Mesenchymal stem cell (in vitro differentiated cells and primary cell): ENCODE data around the gene CCL23.
A peak's percentile ranks its signal among the peaks of the same experiment; 100 is the strongest.

Experiments
- DNase-seq: peaks from one replicate; pipeline ENCODE4 v3.0.0-alpha.2; 2013
- H2AFZ ChIP-seq: one replicate; pipeline ENCODE4 v1.6.1; 2013; ENCODE audit warnings: low read depth, mild to moderate bottlenecking, control low read depth, inconsistent platforms, low read length, moderate library complexity
- H2AK5ac ChIP-seq: 2 replicates; pipeline ENCODE4 v1.6.1; 2013; ENCODE audit warnings: low read length, moderate library complexity, mild to moderate bottlenecking, inconsistent platforms; ENCODE audit not compliant: severe bottlenecking
- H2BK120ac ChIP-seq: one replicate; pipeline ENCODE4 v1.6.1; 2013; ENCODE audit warnings: low read depth, mild to moderate bottlenecking, inconsistent platforms, low read length, moderate library complexity
- H2BK12ac ChIP-seq, 2 experiments: one replicate each; pipeline ENCODE4 v1.6.1; 2013; ENCODE audit warnings: inconsistent platforms in 2 of 2, low read length in 2 of 2, mild to moderate bottlenecking in 2 of 2, moderate library complexity in 2 of 2, control low read depth in 1 of 2
- H2BK15ac ChIP-seq: one replicate; pipeline ENCODE4 v1.6.1; 2013; ENCODE audit warnings: mild to moderate bottlenecking, low read depth, inconsistent platforms; ENCODE audit not compliant: poor library complexity, severe bottlenecking
- H2BK5ac ChIP-seq: 2 replicates; pipeline ENCODE4 v1.6.1; 2013; ENCODE audit warnings: low read depth, mild to moderate bottlenecking, low read length, control low read depth, inconsistent platforms; ENCODE audit not compliant: poor library complexity, severe bottlenecking
- H3K14ac ChIP-seq, 2 experiments: one replicate each; pipeline ENCODE4 v1.6.1; 2013; ENCODE audit warnings: inconsistent platforms in 2 of 2, low read length in 2 of 2, control low read depth in 1 of 2, mild to moderate bottlenecking in 1 of 2, moderate library complexity in 1 of 2
- H3K18ac ChIP-seq, 2 experiments: one replicate each; pipeline ENCODE4 v1.6.1; 2013; ENCODE audit warnings: inconsistent platforms in 2 of 2, low read length in 2 of 2, control low read depth in 1 of 2, low read depth in 1 of 2, mild to moderate bottlenecking in 1 of 2
- H3K23ac ChIP-seq, 2 experiments: one replicate each; pipeline ENCODE4 v1.6.1; 2013; ENCODE audit warnings: inconsistent platforms in 2 of 2, low read length in 2 of 2, mild to moderate bottlenecking in 2 of 2, moderate library complexity in 2 of 2, control low read depth in 1 of 2
- H3K27ac ChIP-seq: 2 replicates; pipeline ENCODE4 v1.5.1; 2013; ENCODE audit warnings: mild to moderate bottlenecking, moderate library complexity, low read length, control low read depth, inconsistent platforms; ENCODE audit not compliant: poor library complexity, severe bottlenecking
- H3K27me3 ChIP-seq, 2 experiments: 2 replicates each; pipeline versions ENCODE4 v1.6.1 to v1.7.0; 2013; ENCODE audit warnings: low read length in 2 of 2, mild to moderate bottlenecking in 2 of 2, moderate library complexity in 2 of 2, control low read depth in 1 of 2, inconsistent platforms in 1 of 2; ENCODE audit not compliant: control insufficient read depth in 1 of 2, insufficient read depth in 1 of 2
- H3K36me3 ChIP-seq, 2 experiments: 2 replicates each; pipeline versions ENCODE4 v1.6.1 to v1.7.0; 2013; ENCODE audit warnings: low read length in 2 of 2, control low read depth in 1 of 2, inconsistent platforms in 1 of 2, low read depth in 1 of 2, mild to moderate bottlenecking in 1 of 2; ENCODE audit not compliant: insufficient read depth in 2 of 2, control insufficient read depth in 1 of 2
- H3K4ac ChIP-seq, 2 experiments: one replicate each; pipeline ENCODE4 v1.6.1; 2013; ENCODE audit warnings: inconsistent platforms in 2 of 2, low read length in 2 of 2, mild to moderate bottlenecking in 2 of 2, moderate library complexity in 2 of 2, control low read depth in 1 of 2, low read depth in 1 of 2
- H3K4me1 ChIP-seq: 2 replicates; pipeline ENCODE4 v1.6.1; 2013; ENCODE audit warnings: low read depth, low read length, control low read depth; ENCODE audit not compliant: control insufficient read depth, insufficient read depth
- H3K4me2 ChIP-seq: 2 replicates; pipeline ENCODE4 v1.6.1; 2013; ENCODE audit warnings: low read length, mild to moderate bottlenecking, inconsistent platforms; ENCODE audit not compliant: poor library complexity, severe bottlenecking
- H3K4me3 ChIP-seq, 2 experiments: 2 replicates each; pipeline versions ENCODE4 v1.5.1 to v1.7.0; 2013; ENCODE audit warnings: low read length in 2 of 2, mild to moderate bottlenecking in 2 of 2, control low read depth in 1 of 2, low read depth in 1 of 2; ENCODE audit not compliant: insufficient read depth in 1 of 2
- H3K79me1 ChIP-seq: replicated peaks from 2 replicates; pipeline ENCODE4 v1.6.1; 2013; ENCODE audit warnings: mild to moderate bottlenecking, control low read depth, low read length, inconsistent platforms; ENCODE audit not compliant: poor library complexity, severe bottlenecking
- H3K9ac ChIP-seq: 2 replicates; pipeline ENCODE4 v1.7.0; 2013; ENCODE audit warnings: mild to moderate bottlenecking, low read length, moderate library complexity
- H3K9me3 ChIP-seq: 2 replicates; pipeline ENCODE4 v1.7.0; 2013; ENCODE audit warnings: mild to moderate bottlenecking, low read length; ENCODE audit not compliant: control insufficient read depth
- H4K8ac ChIP-seq: one replicate; pipeline ENCODE4 v1.6.1; 2013; ENCODE audit warnings: inconsistent platforms, mild to moderate bottlenecking, low read length, moderate library complexity
- H4K91ac ChIP-seq: one replicate; pipeline ENCODE4 v1.6.1; 2013; ENCODE audit warnings: mild to moderate bottlenecking, low read length, inconsistent platforms
- WGBS: methylation state at CpG from one replicate; pipeline ENCODE4 v1.1.7; 2013; ENCODE audit warnings: mixed read lengths; 5-methylcytosine and 5-hydroxymethylcytosine counted together

Gene CCL23

DNA sequence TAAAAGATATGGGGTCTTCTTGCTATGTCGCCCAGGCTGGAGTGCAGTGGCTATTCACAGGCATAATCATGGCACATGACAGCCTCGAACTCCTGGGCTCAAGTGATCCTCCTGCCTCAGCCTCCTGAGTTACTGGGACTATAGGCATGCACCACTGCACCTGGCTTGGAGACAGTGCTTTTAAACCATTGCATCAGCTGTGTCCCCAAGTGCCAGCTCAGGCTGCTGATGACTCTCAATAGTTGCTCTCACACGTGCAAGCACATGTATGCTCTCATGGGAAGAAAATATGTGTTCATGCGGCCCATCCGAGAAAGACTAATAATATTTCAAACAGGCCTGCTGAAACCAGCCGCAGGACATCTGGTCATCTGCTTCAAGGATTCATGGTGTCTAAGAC, 45.2 kb downstream of the CCL23 start:
- Histone ChIP-seq H3K18ac (no peak overlapping the region), H2AK5ac (no peak overlapping the region), H3K9ac (no peak overlapping the region), H2BK12ac (no peak overlapping the region), H3K4ac (no peak overlapping the region), H3K36me3 (no peaks in the 10 kb centered on the region), H3K79me1 (no peaks in the 10 kb centered on the region), H3K4me3 (no peak overlapping the region), H4K91ac (no peak overlapping the region), H3K14ac (no peak overlapping the region), H3K4me2 (no peak overlapping the region), H3K4me1 (peaks cover 3% of the 10 kb centered on the region), H2BK5ac (no peak overlapping the region), H2BK15ac (no peak overlapping the region), H3K27ac (no peak overlapping the region), H3K9me3 (no peaks in the 10 kb centered on the region), H2AFZ (no peak overlapping the region), H3K23ac (peak overlapping the region in 1 of 2 experiments; percentile 59), H2BK120ac (no peak overlapping the region), H4K8ac (no peak overlapping the region), H3K27me3 (peaks cover 0 to 11% of the 10 kb centered on the region in 2 experiments)
- DNase-seq, result no peak
- 79% methylated on average over 6 of the region's 6 CpGs for WGBS

DNA sequence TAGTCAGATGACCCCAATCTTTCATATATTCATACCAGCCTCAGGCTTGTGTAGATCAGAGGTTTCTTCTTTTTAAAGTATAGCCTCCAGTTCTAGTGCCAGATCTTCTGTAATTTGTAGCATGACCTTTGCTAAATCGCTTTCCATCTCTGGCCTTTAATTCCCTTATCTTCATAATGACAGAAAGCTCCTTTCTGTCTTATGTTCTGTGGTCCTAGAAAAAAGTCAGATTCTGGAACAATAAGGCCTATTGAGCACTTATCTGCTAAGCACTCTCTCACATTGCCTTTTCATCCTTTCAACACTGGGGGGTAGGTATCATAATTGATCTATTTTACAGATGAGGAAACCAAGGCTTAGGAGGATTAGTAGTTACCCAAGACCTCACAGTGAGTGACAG, 45.7 kb downstream of the CCL23 start:
- WGBS, result no CpG with 5 or more reads among the region's 1 CpG
- H3K9me3 ChIP-seq, result no peaks in the 10 kb centered on the region
- no peak for DNase-seq
- no peak overlapping the region for H2BK12ac ChIP-seq
- H2BK120ac ChIP-seq, result no peak overlapping the region
- no peak overlapping the region for H3K23ac ChIP-seq
- no peak overlapping the region for H2BK5ac ChIP-seq
- no peaks in the 10 kb centered on the region for H3K36me3 ChIP-seq
- H2AK5ac ChIP-seq, result no peak overlapping the region
- H3K4me2 ChIP-seq, result no peak overlapping the region
- H4K8ac ChIP-seq, result no peak overlapping the region
- no peak overlapping the region for H3K14ac ChIP-seq
- H3K27me3 ChIP-seq, result peaks cover 0 to 11% of the 10 kb centered on the region in 2 experiments
- no peak overlapping the region for H3K4ac ChIP-seq
- no peak overlapping the region for H3K27ac ChIP-seq
- H2BK15ac ChIP-seq, result no peak overlapping the region
- H3K18ac ChIP-seq, result no peak overlapping the region
- no peak overlapping the region for H3K4me3 ChIP-seq
- no peak overlapping the region for H3K9ac ChIP-seq
- H3K79me1 ChIP-seq, result no peaks in the 10 kb centered on the region
- H3K4me1 ChIP-seq, result peaks cover 3% of the 10 kb centered on the region
- no peak overlapping the region for H2AFZ ChIP-seq
- no peak overlapping the region for H4K91ac ChIP-seq

- peak overlapping the region in 1 of 2 experiments; percentile 31 for H2BK12ac ChIP-seq
- no peaks in the 10 kb centered on the region for H3K79me1 ChIP-seq
- H2BK15ac ChIP-seq, result no peak overlapping the region
- H4K8ac ChIP-seq, result no peak overlapping the region
- H3K27ac ChIP-seq, result no peak overlapping the region
- H3K36me3 ChIP-seq, result no peaks in the 10 kb centered on the region
- peak overlapping the region; percentile 12 for H3K9ac ChIP-seq
- WGBS, result 48% methylated on average over 8 of the region's 8 CpGs
- H3K18ac ChIP-seq, result no peak overlapping the region
- no peak overlapping the region for H2AK5ac ChIP-seq
- no peak overlapping the region for H2BK5ac ChIP-seq
- H3K4ac ChIP-seq, result no peak overlapping the region
- H3K27me3 ChIP-seq, result peaks cover 3 to 18% of the 10 kb centered on the region in 2 experiments
- H3K4me2 ChIP-seq, result no peak overlapping the region
- DNase-seq, result peak; percentile 73
- H3K9me3 ChIP-seq, result no peaks in the 10 kb centered on the region
- no peak overlapping the region for H3K4me3 ChIP-seq
- no peak overlapping the region for H4K91ac ChIP-seq
- H2BK120ac ChIP-seq, result no peak overlapping the region
- no peak overlapping the region for H2AFZ ChIP-seq
- no peak overlapping the region for H3K23ac ChIP-seq
- peaks cover 3% of the 10 kb centered on the region for H3K4me1 ChIP-seq
- no peak overlapping the region for H3K14ac ChIP-seq
Observed at GRCh38 chr17:35969558-35970380, 48.0 kb downstream of the CCL23 start.

- WGBS, result 90% methylated on average over 8 of the region's 10 CpGs
Observed at GRCh38 chr17:35968520-35969054, 49.2 kb downstream of the CCL23 start.

More at GRCh38 chr17:35968520-35969054, 49.2 kb downstream of the CCL23 start:
- H2AK5ac ChIP-seq, result no peak overlapping the region
- H3K14ac ChIP-seq, result no peak overlapping the region
- H3K36me3 ChIP-seq, result no peaks in the 10 kb centered on the region
- DNase-seq, result no peak
- H3K9ac ChIP-seq, result no peak overlapping the region
- H3K4ac ChIP-seq, result no peak overlapping the region
- H2AFZ ChIP-seq, result no peak overlapping the region
- no peak overlapping the region for H3K27ac ChIP-seq
- H3K23ac ChIP-seq, result no peak overlapping the region
- H2BK15ac ChIP-seq, result no peak overlapping the region
- H2BK120ac ChIP-seq, result no peak overlapping the region
- H4K8ac ChIP-seq, result no peak overlapping the region
- H2BK5ac ChIP-seq, result no peak overlapping the region
- H3K4me1 ChIP-seq, result peaks cover 3% of the 10 kb centered on the region
- no peak overlapping the region for H4K91ac ChIP-seq
- peaks cover 3 to 27% of the 10 kb centered on the region in 2 experiments for H3K27me3 ChIP-seq
- H2BK12ac ChIP-seq, result no peak overlapping the region
- no peak overlapping the region for H3K18ac ChIP-seq
- no peak overlapping the region for H3K4me3 ChIP-seq
- no peak overlapping the region for H3K4me2 ChIP-seq
- no peaks in the 10 kb centered on the region for H3K9me3 ChIP-seq
- no peaks in the 10 kb centered on the region for H3K79me1 ChIP-seq
